ENCODE results near the gene PRDX5. TPM values are rescaled to one million over a fixed set of nuclear protein-coding genes. Genes with fewer than 3 reads are reported as not detected.

PRDX5 gene
- total and polyA plus RNA-seq, 4 donors = 165 to 777 (median 374) TPM

DNA sequence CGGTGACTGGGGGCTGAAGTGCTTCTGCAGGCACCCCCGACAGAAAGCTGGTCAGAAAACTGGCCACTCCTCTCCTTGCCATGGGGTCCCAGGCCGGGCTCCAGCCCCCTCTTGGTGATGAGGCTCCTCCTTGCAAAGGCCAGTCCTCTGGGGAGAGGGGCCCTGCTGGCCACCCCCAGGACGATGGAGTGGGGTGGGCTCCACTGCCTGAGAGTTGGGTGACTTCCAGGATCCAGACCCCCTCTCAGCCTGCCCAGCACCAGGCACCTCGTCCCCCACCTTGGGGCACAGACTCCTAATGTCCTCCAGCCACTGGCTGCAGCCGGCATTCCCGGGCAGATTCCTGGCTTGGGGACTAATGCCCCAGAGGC, 40.6 kb downstream of the PRDX5 start:
- Histone ChIP-seq H3K36me3 (ENCODE audit: control insufficient read depth in 4 of 4, insufficient read depth in 4 of 4, low read length in 4 of 4) (peaks cover 5 to 32% (median 6%) of the 10 kb centered on the region in 4 donors), H3K9ac (ENCODE audit: insufficient read depth in 1 of 2, low read length in 2 of 2) (peak overlapping the region; percentile 16 to 80), H3K27ac (ENCODE audit: low read depth in 1 of 2, low read length in 1 of 2) (peak overlapping the region; percentile 68 to 84), H3K4me1 (ENCODE audit: control insufficient read depth in 5 of 5, insufficient read depth in 5 of 5, low read length in 5 of 5) (peaks cover 0 to 23% (median 19%) of the 10 kb centered on the region in 5 donors), H3K4me3 (peak overlapping the region; percentile 86), H3K9me3 (ENCODE audit: control insufficient read depth in 4 of 4, insufficient read depth in 3 of 4, low read length in 3 of 4) (no peaks in the 10 kb centered on the region), H3K27me3 (ENCODE audit: control insufficient read depth in 3 of 3, insufficient read depth in 3 of 3, low read length in 2 of 3) (no peaks in the 10 kb centered on the region)
- WGBS, 2 donors = 22 to 32% methylated on average over 7 of the region's 7 CpGs
- DNase-seq = no peak
- TF ChIP-seq, protein P1, sequence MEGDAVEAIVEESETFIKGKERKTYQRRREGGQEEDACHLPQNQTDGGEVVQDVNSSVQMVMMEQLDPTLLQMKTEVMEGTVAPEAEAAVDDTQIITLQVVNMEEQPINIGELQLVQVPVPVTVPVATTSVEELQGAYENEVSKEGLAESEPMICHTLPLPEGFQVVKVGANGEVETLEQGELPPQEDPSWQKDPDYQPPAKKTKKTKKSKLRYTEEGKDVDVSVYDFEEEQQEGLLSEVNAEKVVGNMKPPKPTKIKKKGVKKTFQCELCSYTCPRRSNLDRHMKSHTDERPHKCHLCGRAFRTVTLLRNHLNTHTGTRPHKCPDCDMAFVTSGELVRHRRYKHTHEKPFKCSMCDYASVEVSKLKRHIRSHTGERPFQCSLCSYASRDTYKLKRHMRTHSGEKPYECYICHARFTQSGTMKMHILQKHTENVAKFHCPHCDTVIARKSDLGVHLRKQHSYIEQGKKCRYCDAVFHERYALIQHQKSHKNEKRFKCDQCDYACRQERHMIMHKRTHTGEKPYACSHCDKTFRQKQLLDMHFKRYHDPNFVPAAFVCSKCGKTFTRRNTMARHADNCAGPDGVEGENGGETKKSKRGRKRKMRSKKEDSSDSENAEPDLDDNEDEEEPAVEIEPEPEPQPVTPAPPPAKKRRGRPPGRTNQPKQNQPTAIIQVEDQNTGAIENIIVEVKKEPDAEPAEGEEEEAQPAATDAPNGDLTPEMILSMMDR (IDR thresholded peaks at IDR 0.05; ENCODE audit: control extremely low read depth, extremely low read depth) = no peak
- peak; percentile 0 for ATAC-seq (ENCODE audit: insufficient read depth, low FRiP score)

DNA sequence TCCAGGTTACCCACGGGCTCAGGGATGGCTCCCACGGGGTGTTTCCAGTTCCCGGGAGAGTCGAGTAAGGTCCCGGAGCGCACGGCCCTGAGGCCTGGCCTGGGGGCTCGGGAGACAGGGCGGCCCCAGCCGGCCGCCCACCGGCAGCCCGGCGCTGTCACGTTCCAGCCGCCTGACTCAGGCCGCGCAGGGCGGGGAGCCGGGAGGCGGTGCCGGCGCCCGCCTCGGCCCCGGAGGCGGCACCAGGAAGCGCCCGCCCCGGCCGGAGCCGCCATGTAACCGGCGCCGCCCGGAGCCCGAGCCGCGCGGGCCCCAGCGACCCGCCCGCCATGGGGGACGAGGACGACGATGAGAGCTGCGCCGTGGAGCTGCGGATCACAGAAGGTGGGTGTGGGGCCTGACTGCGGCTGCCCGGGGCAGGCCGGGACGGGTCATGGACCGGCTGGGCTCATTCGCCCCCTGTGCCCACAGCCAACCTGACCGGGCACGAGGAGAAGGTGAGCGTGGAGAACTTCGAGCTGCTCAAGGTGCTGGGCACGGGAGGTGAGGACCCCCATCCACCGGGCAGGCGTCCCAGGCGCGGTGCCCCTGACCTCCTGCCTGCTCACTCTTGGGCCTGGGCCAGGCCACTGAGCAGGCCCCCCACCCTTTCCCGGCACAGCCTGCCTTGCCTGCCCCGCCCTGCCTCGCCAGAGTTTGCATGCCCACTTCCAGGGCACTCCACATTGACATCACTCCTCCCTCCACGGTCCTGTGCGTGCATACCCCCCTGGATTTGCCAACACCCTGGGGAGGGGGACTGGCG, 41.2 kb downstream of the PRDX5 start, which contains the start of gene RPS6KA4:
TSS of gene RPS6KA4 (plus strand) at position 256 of the 805 bp plus-strand sequence. CDS start at position 330, 74 bp downstream.
- Histone ChIP-seq H3K27ac (ENCODE audit: low read depth in 1 of 2, low read length in 1 of 2) (peak within 1 kb of the TSS; percentile 68 to 93), H3K9me3 (ENCODE audit: control insufficient read depth in 4 of 4, insufficient read depth in 3 of 4, low read length in 3 of 4) (no peaks in the 10 kb centered on the region), H3K4me3 (peak within 1 kb of the TSS; percentile 86), H3K27me3 (ENCODE audit: control insufficient read depth in 3 of 3, insufficient read depth in 3 of 3, low read length in 2 of 3) (no peaks in the 10 kb centered on the region), H3K9ac (ENCODE audit: insufficient read depth in 1 of 2, low read length in 2 of 2) (peak within 1 kb of the TSS; percentile 16 to 80), H3K36me3 (ENCODE audit: control insufficient read depth in 4 of 4, insufficient read depth in 4 of 4, low read length in 4 of 4) (peaks cover 5 to 34% (median 7%) of the 10 kb centered on the region in 4 donors), H3K4me1 (ENCODE audit: control insufficient read depth in 5 of 5, insufficient read depth in 5 of 5, low read length in 5 of 5) (peaks cover 0 to 23% (median 19%) of the 10 kb centered on the region in 5 donors)
- DNase-seq (peak; percentile 66 to 82 (median 68)), ATAC-seq (ENCODE audit: insufficient read depth, low FRiP score) (peak; percentile 88)
- 0 to 1% methylated on average over 68 to 70 of the region's 70 CpGs for WGBS, 2 donors
- TF ChIP-seq, protein P1 (IDR thresholded peaks at IDR 0.05; ENCODE audit: control extremely low read depth, extremely low read depth) = no peak

DNA sequence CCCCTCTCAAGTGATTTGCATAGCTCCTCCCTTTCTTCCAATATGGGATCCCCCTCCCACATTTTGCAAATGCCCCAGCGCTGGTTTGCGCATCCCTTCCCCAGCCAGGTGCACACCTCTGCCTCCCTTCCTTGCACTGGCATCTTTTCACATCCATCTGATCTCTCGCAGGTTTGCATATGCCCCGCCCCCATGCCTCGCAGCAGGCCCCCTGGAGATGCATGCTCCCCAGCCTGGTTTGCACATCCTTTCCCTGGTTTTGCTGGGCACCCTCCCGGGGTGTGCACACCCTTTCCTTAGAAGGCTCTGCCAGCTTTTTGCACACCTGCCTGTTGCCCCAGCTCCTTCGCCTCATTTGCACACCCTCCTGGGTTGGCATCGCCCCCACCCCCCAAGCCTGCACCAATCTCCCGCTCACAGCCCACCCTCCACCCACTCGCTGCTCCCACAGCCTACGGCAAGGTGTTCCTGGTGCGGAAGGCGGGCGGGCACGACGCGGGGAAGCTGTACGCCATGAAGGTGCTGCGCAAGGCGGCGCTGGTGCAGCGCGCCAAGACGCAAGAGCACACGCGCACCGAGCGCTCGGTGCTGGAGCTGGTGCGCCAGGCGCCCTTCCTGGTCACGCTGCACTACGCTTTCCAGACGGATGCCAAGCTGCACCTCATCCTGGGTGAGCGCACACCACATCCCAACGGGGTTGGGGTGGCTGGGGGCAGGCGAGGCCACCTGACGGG, 42.0 kb downstream of the PRDX5 start:
- peaks cover 5 to 37% (median 8%) of the 10 kb centered on the region in 4 donors for H3K36me3 ChIP-seq (ENCODE audit: control insufficient read depth in 4 of 4, insufficient read depth in 4 of 4, low read length in 4 of 4)
- H3K27ac ChIP-seq (ENCODE audit: low read depth in 1 of 2, low read length in 1 of 2) = peak overlapping the region in 1 of 2 donors; percentile 93
- TF ChIP-seq, protein P1 (IDR thresholded peaks at IDR 0.05; ENCODE audit: control extremely low read depth, extremely low read depth) = no peak
- DNase-seq (no peak), ATAC-seq (ENCODE audit: insufficient read depth, low FRiP score) (no peak)
- H3K4me3 ChIP-seq = peak overlapping the region; percentile 86
- no peak overlapping the region for H3K9ac ChIP-seq (ENCODE audit: insufficient read depth in 1 of 2, low read length in 2 of 2)
- peaks cover 0 to 23% (median 19%) of the 10 kb centered on the region in 5 donors for H3K4me1 ChIP-seq (ENCODE audit: control insufficient read depth in 5 of 5, insufficient read depth in 5 of 5, low read length in 5 of 5)
- no peaks in the 10 kb centered on the region for H3K9me3 ChIP-seq (ENCODE audit: control insufficient read depth in 4 of 4, insufficient read depth in 3 of 4, low read length in 3 of 4)
- 19 to 53% methylated on average over 38 of the region's 38 CpGs for WGBS, 2 donors
- no peaks in the 10 kb centered on the region for H3K27me3 ChIP-seq (ENCODE audit: control insufficient read depth in 3 of 3, insufficient read depth in 3 of 3, low read length in 2 of 3)
